GM21723 (cell line): ENCODE measurements around the gene WDR62.
A peak's percentile ranks its signal among the peaks of the same experiment; 100 is the strongest.
"Not testable (repeated sequence)": the region's sequence is repeated elsewhere in the genome, so short reads cannot be mapped to it uniquely, and the experiment has no call there.

Source experiments
- ATAC-seq: cut with Tn5 transposase; IDR thresholded peaks from one replicate; pipeline ENCODE4 v1.9.1; 2021; ENCODE audit warnings: mild to moderate bottlenecking, moderate library complexity; ENCODE audit not compliant: unreplicated experiment

Gene WDR62

DNA sequence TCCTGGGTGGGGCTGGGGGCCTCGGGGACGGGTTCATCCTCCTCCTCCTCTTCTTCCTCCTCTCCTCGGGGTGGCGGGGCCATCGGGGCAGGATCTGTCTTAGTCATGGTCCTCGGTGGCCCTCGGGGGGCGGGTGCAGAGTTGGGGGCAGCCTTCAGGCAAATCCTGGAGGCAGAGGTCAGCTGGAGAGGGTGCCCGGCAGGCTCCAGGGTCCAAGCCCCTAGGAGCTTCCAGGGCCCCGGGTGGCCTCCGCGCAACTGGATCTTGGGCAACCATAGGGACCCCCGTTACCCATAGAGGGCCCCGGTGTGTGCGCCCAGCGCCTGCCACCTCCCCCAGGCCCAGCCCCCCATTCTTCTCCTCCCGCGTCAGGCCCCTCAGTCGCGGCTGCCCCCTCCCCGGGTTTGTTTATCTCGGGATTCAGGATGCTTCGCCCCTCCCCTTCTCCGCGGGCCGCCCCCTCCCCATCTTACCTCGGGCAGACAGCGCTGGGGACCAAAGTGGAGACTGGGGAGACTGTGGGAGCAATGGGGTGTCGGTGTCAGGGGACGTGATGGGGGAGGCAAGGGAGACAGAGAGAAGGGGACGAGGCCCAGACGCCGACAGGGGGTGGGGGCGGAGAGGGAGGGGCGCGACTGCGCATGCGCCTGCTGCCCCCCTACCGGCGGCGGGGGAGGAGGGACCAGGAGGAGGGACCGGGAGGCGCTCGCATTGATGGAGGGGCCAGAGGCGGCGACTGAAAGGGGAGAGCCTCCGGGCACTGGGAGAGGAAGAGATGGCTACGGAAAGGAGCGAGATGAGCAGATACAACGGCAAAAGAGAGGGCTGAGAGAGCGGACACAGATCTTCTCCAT, 22.2 kb upstream of the WDR62 start, which contains the start of gene CLIP3:
TSS of gene CLIP3 (minus strand) at position 623 of the 854 bp plus-strand sequence. CDS start at position 107, 516 bp downstream.
- ATAC-seq: no peak

- ATAC-seq: no peak
Measured at GRCh38 chr19:36040495-36040894, 14.2 kb upstream of the WDR62 start.

DNA sequence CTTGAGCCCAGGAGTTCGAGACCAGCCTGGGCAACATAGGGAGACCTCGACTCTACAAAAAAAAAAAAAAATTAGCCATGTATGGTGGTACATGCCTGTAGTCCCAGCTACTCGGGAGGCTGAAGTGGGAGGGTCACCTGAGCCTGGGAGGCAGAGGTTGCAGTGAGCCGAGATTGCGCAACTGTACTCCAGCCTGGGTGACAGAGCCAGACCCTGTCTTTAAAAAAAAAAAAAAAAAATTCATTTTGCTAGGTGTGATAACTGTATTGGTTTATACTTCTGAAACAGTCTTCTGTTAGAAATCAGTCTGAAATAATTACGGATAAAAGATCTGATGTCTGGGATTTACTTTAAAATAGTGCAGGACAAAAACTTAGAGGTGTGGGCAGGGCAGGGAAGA, 13.6 kb upstream of the WDR62 start:
- not testable (repeated sequence) for ATAC-seq

DNA sequence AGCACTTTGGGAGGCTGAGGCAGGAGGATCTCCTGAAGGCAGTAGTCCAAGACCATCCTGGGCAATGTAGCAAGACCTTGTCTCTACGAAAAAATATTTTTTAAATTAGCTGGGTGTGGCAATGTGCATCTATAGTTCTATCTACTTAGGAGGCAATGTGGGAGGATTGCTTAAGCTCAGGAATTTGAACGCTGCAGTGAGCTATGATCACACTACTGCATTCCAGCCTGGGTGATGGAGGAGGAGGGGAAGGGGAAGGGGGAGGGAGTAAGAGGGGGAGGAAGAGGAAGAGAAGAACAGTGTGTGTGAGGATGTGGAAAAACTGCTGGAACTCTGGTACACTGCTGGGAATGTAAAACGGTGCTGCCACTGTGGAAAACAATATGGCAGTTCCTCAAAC, 12.9 kb upstream of the WDR62 start:
- ATAC-seq: no peak

DNA sequence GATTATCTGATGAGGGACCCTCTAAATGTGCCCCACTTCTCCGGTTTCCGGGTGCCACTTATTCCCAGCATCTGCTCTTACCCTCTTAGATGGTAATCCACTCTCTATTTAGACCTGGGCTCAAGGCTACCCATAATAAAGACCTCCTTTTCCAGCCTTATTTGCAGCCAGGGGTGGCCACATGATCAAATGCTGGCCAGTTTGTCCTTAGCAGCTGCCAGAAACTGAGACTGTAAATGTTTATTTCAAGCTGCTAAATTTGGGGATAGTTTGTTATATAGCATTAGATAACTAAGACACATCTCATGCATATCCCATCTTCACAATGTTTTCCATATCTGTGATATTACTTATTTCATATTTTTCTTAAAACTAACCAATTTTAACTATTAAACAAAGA, 10.7 kb upstream of the WDR62 start:
- no peak for ATAC-seq

DNA sequence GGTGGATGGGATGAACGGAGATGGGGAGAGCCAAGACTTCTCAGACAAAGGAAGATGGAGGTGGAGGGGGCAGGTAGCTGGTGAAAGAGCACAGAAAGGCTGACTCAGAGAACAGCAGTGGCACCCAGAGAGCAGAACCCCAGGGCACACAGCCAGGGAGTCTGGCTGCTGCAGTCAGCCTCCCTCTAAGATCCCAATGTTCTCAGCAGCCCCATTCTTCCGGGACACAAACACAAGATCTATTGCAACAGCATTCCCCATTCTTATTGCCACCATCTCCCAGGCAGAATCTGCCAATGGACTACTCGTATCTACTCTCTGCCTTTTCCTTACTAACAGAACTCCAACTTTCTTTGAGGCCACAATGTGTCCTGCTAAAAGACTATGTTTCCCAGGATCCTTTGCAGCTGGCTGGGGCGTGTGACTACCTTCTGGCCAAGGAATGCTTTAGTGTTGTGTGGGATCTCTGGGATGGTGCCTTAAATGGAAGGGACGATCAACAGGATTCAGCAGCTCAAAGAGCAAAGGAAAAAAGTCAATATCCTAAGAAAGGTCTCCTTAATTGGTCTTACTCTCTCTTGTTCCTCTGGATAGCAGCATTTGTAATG, 8.2 kb upstream of the WDR62 start:
- no peak for ATAC-seq

GRCh38 chr19:36047835-36048234, 6.9 kb upstream of the WDR62 start:
- ATAC-seq: no peak

- no peak for ATAC-seq
Measured at GRCh38 chr19:36049080-36049698, 5.5 kb upstream of the WDR62 start.

DNA sequence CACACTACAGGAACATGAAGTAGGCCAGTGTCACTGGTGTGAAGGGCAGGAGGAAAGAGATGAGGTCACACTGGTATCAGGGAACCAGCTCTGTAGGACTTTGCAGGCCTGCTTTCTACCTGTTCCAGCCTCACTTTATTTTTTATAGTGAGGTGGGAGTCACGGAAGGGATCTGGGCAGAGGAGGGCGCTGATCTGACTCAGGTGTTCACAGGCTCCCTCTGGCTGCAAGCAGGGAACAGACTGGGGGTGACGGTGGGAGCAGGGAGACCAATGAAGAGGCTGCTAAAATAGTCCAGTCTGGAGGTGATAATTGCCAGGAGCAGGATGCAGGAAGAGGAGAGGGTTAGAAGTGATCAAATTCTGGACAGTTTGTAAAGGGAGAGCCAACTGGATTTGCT, 3.5 kb upstream of the WDR62 start:
- ATAC-seq: no peak

DNA sequence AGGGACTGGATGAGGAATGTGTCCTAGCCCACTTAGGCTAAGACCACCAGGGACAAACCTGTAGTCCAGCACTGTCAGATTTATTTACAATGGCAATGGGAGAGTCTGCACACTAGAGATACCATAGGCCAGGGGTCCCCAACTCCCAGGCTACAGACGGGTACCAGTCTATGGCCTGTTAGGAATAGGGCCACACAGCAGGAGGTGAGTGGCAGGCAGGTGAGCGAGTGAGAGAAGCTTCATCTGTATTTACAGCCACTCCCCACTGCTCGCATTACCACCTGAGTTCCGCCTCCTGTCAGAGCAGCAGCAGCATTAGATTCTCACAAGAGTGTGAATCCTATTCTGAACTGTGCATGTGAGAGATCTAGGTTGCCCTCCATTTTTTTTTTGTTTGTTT, 3.1 kb upstream of the WDR62 start:
- no peak for ATAC-seq

- ATAC-seq: peak; percentile 83
Measured at GRCh38 chr19:36054119-36054732, 471 bp upstream of the WDR62 start, which contains the start of gene THAP8. THAP8 (minus strand) TSS chr19:36054285; CDS start chr19:36054217, 68 bp downstream.

DNA sequence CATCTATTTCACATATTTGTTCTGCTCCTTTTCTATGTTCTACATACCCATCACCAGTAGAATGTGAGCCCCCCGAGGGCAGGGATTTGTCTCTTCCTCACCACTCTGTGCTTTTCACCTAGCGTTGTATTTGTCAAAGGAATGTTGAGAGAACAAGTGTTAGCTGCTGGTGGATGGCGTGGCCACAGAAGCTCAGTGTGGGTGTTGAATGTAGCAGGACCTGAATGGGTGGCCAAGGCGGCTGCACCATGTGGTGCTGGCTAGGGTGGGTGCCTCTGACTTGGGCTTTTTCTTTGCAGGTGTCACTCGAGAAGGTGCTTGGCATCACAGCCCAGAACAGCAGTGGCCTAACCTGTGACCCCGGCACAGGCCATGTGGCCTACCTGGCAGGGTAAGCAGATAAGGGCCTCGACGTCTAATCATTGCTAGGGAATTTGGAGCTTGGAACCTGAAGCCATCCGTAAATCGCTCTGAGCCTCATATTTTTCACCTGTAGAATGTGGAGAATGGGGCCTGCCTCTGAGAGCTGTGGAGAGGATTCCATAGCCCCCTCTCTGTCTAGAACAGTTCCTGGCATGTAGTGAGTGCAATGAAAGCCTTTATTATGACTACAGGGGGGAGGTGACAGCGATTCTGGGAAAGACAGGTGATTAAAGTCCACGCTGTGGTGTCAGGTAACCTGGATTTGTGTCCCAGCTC, 3.9 kb downstream of the WDR62 start:
- ATAC-seq: no peak

- no peak for ATAC-seq
Measured at GRCh38 chr19:36059180-36059910, 4.6 kb downstream of the WDR62 start.

GRCh38 chr19:36060430-36060829, 5.7 kb downstream of the WDR62 start:
- no peak for ATAC-seq

DNA sequence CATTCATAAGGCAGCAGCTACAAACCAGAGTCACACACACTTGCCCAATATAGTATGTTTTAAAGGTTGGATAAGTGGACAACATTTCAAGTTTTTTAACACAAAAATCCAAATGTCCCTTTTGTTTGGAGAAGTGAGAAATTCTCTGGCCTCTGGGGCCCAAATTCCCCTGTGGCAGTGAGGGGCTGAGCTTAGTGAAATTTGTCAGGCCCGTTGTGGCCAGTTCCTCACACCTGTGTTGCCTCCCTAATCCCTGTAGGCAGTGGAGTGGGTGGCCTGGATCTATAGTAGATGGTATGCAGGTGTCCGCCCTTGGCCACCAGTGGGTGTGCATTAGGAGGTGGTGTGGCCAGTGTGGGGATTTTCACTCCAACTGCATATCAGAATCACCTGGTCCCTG, 6.7 kb downstream of the WDR62 start:
- no peak for ATAC-seq

DNA sequence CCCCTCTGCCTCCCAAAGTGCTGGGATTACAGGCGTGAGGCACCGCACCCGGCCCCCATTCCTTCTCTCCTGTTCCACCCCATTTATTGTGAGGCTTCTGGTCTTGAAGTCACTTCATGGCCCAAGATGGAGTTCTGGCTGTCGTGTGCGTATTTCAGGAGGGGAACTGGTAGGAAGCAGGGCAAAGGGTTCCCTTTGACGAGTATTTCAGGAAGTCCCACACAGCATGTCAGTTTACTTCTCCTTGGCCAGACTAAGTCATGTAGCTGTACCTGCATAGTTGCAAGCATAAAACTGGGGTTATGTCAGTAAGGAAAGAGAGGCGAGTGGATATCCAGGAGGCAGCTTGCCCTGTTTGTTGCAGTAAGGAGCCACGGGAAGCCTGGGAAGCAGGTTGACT, 10.1 kb downstream of the WDR62 start:
- ATAC-seq: no peak

GRCh38 chr19:36067681-36068080, 13.0 kb downstream of the WDR62 start:
- ATAC-seq: no peak

GRCh38 chr19:36068810-36069499, 14.3 kb downstream of the WDR62 start:
- not testable (repeated sequence) for ATAC-seq

DNA sequence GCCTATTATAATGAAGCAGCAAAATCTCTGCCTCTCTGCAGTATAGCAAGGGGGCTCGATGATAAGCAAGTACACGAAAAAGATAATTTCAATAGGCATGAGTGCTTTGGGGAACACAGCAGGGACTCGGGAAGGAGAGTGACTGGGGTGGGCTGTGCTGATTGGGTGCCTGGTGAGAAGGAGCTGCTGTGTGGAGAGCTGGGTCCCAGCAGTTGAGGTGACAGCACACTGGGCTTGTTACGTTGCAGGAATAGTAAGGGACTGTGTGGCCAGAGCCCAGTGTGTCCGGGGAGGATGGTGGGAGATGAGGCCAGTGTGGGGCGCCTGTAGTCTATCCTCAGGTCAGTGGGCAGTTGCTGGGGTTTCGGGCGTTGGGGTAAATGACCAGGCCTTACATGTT, 17.4 kb downstream of the WDR62 start:
- no peak for ATAC-seq
